IMR-90 (cell line): ENCODE measurements around the gene RXFP1. TPM values are rescaled to one million over a fixed set of nuclear protein-coding genes. Genes with fewer than 3 reads are reported as not detected.

ENCODE experiments used
- ATAC-seq: fragments of 200-7000 bp; cut with Tn5 transposase; 2 replicates; pipeline ENCODE4 v1.9.1; 2020; ENCODE audit warnings: low read depth, mild to moderate bottlenecking, moderate library complexity
- BruUV-seq: library from RNA; stranded (reverse); fragments of 400-500 nt; replicated peaks from 2 replicates; lab custom pipeline; 2021; lab: Mats Ljungman, UMichigan
- CTCF ChIA-PET: fragments of 300-600 bp; formaldehyde crosslinking; extraction: SDS; loops from one replicate; lab custom pipeline; 2021; ENCODE audit warnings: antibody characterized with exemption; lab: Yijun Ruan, JAX
- POLR2A ChIA-PET: fragments of 300-600 bp; sonication (Branson Sonifier 250); formaldehyde crosslinking; loops from one replicate; lab custom pipeline; 2022; ENCODE audit warnings: antibody characterized with exemption; ENCODE audit not compliant: unreplicated experiment; lab: Charles Lee
- DNase-seq: peaks from one replicate; pipeline ENCODE4 v3.0.0; 2013
- H2AFZ ChIP-seq: replicated peaks from 2 replicates; pipeline ENCODE3; 2013; ENCODE audit warnings: low read length, mild to moderate bottlenecking; ENCODE audit not compliant: poor library complexity
- H2AK5ac ChIP-seq: 2 replicates; pipeline ENCODE4 v1.6.1; 2013; ENCODE audit warnings: low read depth, low read length, inconsistent platforms
- H2AK9ac ChIP-seq: replicated peaks from 2 replicates; pipeline ENCODE3; 2013; ENCODE audit warnings: mild to moderate bottlenecking, low read depth, low read length, moderate library complexity; ENCODE audit not compliant: poor library complexity
- H2BK120ac ChIP-seq: 2 replicates; pipeline ENCODE4 v1.6.1; 2013; ENCODE audit warnings: low read depth, low read length, inconsistent platforms
- H2BK15ac ChIP-seq: 3 replicates; pipeline ENCODE4 v1.6.1; 2013; ENCODE audit warnings: low read depth, low read length, inconsistent platforms
- H2BK20ac ChIP-seq: 2 replicates; pipeline ENCODE4 v1.6.1; 2013; ENCODE audit warnings: low read depth, mild to moderate bottlenecking, inconsistent platforms, low read length, moderate library complexity
- H2BK5ac ChIP-seq: 2 replicates; pipeline ENCODE4 v1.6.1; 2013; ENCODE audit warnings: mild to moderate bottlenecking, low read depth, low read length, inconsistent platforms; ENCODE audit not compliant: poor library complexity, severe bottlenecking
- H3K14ac ChIP-seq: replicated peaks from 2 replicates; pipeline ENCODE4 v1.6.1; 2013; ENCODE audit warnings: low read depth, low read length, inconsistent platforms
- H3K18ac ChIP-seq: 2 replicates; pipeline ENCODE4 v1.6.1; 2013; ENCODE audit warnings: low read depth, low read length, control low read depth
- H3K23ac ChIP-seq: 2 replicates; pipeline ENCODE4 v1.6.1; 2013; ENCODE audit warnings: low read depth, low read length, inconsistent platforms
- H3K27ac ChIP-seq: 2 replicates; pipeline ENCODE4 v1.5.1; 2013; ENCODE audit warnings: mild to moderate bottlenecking, control low read depth, low read length; ENCODE audit not compliant: insufficient read depth
- H3K27me3 ChIP-seq: 2 replicates; pipeline ENCODE4 v1.6.1; 2013; ENCODE audit warnings: low read length; ENCODE audit not compliant: control insufficient read depth, insufficient read depth
- H3K36me3 ChIP-seq: 2 replicates; pipeline ENCODE4 v1.6.1; 2013; ENCODE audit warnings: low read length, mixed read lengths; ENCODE audit not compliant: control insufficient read depth, insufficient read depth
- H3K4ac ChIP-seq: 2 replicates; pipeline ENCODE4 v1.6.1; 2013; ENCODE audit warnings: low read depth, low read length, inconsistent platforms
- H3K4me1 ChIP-seq: 2 replicates; pipeline ENCODE4 v1.6.1; 2013; ENCODE audit warnings: low read length, mixed read lengths; ENCODE audit not compliant: control insufficient read depth, insufficient read depth
- H3K4me2 ChIP-seq: 2 replicates; pipeline ENCODE4 v1.6.1; 2013; ENCODE audit warnings: low read depth, mild to moderate bottlenecking, control low read depth, low read length, moderate library complexity
- H3K4me3 ChIP-seq: 2 replicates; pipeline ENCODE4 v1.5.1; 2013; ENCODE audit warnings: low read depth, mild to moderate bottlenecking, control low read depth, low read length, moderate library complexity; ENCODE audit not compliant: insufficient read depth
- H3K56ac ChIP-seq: 2 replicates; pipeline ENCODE4 v1.6.1; 2013; ENCODE audit warnings: low read length, inconsistent platforms; ENCODE audit not compliant: insufficient read depth; ENCODE audit errors: extremely low read depth
- H3K79me1 ChIP-seq, 2 experiments: 2 replicates each; pipeline ENCODE4 v1.6.1; 2013; ENCODE audit warnings: low read length in 2 of 2, inconsistent platforms in 1 of 2, low read depth in 1 of 2
- H3K9ac ChIP-seq: 2 replicates; pipeline ENCODE4 v1.6.1; 2013; ENCODE audit warnings: low read depth, low read length, control low read depth
- H3K9me1 ChIP-seq: 2 replicates; pipeline ENCODE4 v1.6.1; 2013; ENCODE audit warnings: low read length, inconsistent platforms; ENCODE audit not compliant: insufficient read depth
- H3K9me3 ChIP-seq: 2 replicates; pipeline ENCODE4 v1.6.1; 2013; ENCODE audit warnings: low read length; ENCODE audit not compliant: control insufficient read depth, insufficient read depth
- H4K20me1 ChIP-seq: 2 replicates; pipeline ENCODE4 v1.6.1; 2013; ENCODE audit warnings: low read length, inconsistent platforms; ENCODE audit not compliant: insufficient read depth
- H4K5ac ChIP-seq: 2 replicates; pipeline ENCODE4 v1.6.1; 2013; ENCODE audit warnings: mild to moderate bottlenecking, low read depth, low read length, control low read depth
- H4K8ac ChIP-seq, 2 experiments: 2 replicates each; pipeline ENCODE4 v1.6.1; 2013; ENCODE audit warnings: low read depth in 2 of 2, low read length in 2 of 2, control low read depth in 1 of 2, inconsistent platforms in 1 of 2
- H4K91ac ChIP-seq: 2 replicates; pipeline ENCODE4 v1.6.1; 2013; ENCODE audit warnings: low read depth, low read length, inconsistent platforms; ENCODE audit not compliant: insufficient read depth
- BHLHE40 ChIP-seq: fragments of 150-350 bp; IDR thresholded peaks from 2 replicates; pipeline ENCODE4 v1.6.1; 2016; ENCODE audit warnings: mild to moderate bottlenecking, low read depth, low read length
- CEBPB ChIP-seq: IDR thresholded peaks from 2 replicates; pipeline ENCODE4 v1.6.1; 2012; ENCODE audit warnings: low read depth, low read length, improper control_type of control experiment
- MAFK ChIP-seq: IDR thresholded peaks from 2 replicates; pipeline ENCODE4 v1.6.1; 2012; ENCODE audit warnings: low read depth, low read length, improper control_type of control experiment
- MXI1 ChIP-seq: IDR thresholded peaks from 2 replicates; pipeline ENCODE4 v1.6.1; 2012; ENCODE audit warnings: low read depth, mild to moderate bottlenecking, low read length, moderate library complexity, borderline replicate concordance
- NFE2L2 ChIP-seq: fragments of 150-350 bp; IDR thresholded peaks from 2 replicates; pipeline ENCODE4 v1.6.1; 2016; ENCODE audit warnings: low read depth, mild to moderate bottlenecking, low read length
- WGBS, 2 experiments: methylation state at CpG; one replicate each; pipeline versions ENCODE4 v1.1.5 to v1.1.7; 2013; ENCODE audit warnings: missing lambda C conversion rate in 2 of 2; ENCODE audit not compliant: insufficient read length in 1 of 2; ENCODE audit errors: extremely low coverage in 2 of 2; 5-methylcytosine and 5-hydroxymethylcytosine counted together
- dilution Hi-C: fragments of 300-500 bp; cut with HindIII; formaldehyde crosslinking; loops from one replicate; pipeline ENCODE4 v1.14.3; 2018; ENCODE audit warnings: low sequenced_read_pairs; ENCODE audit not compliant: unreplicated experiment
- in situ Hi-C: fragments of 300-500 bp; cut with MboI; formaldehyde crosslinking; loops from 3 replicates; pipeline ENCODE4 v1.14.3; 2019; ENCODE audit warnings: low sequenced_read_pairs, inconsistent platforms, mixed read lengths
- intact Hi-C: fragments of 100-400 bp; cut with micrococcal nuclease; formaldehyde crosslinking; loops from 2 replicates; pipeline ENCODE4 v1.10.0; 2022
- polyA plus RNA-seq, 3 experiments: library from polyadenylated mRNA; depleted of rRNA; stranded (reverse); fragments of >200 nt; gene quantifications; 2 replicates each; pipeline ENCODE4 v1.2.3, GENCODE V29; 2012; ENCODE audit warnings: low replicate concordance in 1 of 3
- total RNA-seq: library from RNA; depleted of rRNA; stranded (reverse); fragments of >200 nt; gene quantifications from 2 replicates; pipeline ENCODE4 v1.2.3, GENCODE V29; 2012
- TF ChIP-seq, protein P1 (sequence below): conservative IDR thresholded peaks from 2 replicates; pipeline ENCODE4 v1.5.1; 2012; ENCODE audit warnings: mild to moderate bottlenecking, low read depth, low read length, improper control_type of control experiment

Gene RXFP1
- total and polyA plus RNA-seq, 2 of the 4 experiments (the other 2 are of a cell fraction): not detected

DNA sequence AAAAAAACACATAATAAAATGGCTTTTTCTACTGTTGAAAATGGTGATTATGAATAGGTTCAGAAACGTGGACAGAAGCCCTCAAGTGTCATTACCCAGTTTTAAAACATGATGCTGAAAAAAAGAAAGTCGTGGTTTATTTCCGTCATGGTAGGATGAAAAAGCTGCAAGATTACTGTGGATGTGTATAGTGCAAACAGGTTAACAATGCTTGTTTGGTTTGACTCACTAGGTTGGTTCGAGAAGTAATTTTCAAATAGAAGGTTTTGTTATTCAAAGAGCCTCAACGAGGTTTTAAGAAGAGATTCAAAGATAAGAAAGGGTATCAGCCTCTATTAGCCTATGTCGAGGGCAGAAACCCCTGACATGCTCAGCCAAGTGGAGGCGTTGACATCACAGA is 2.5 kb upstream of the RXFP1 start:
- no peaks in the 10 kb centered on the region for H4K20me1 ChIP-seq
- ChIA-PET POLR2A (no interaction called here), CTCF (no interaction called here)
- H3K79me1 ChIP-seq: no peaks in the 10 kb centered on the region
- no peak overlapping the region for H3K9ac ChIP-seq
- no peak overlapping the region for H4K91ac ChIP-seq
- H2BK120ac ChIP-seq: no peak overlapping the region
- WGBS, 2 experiments: 57% methylated on average over 4 of the region's 7 CpGs; no CpG with 5 or more reads in 1 of the 2 experiments
- no peak overlapping the region for H3K14ac ChIP-seq
- H3K4me3 ChIP-seq: no peak overlapping the region
- intact Hi-C loops (no loop called here), in situ Hi-C loops (no loop called here), dilution Hi-C loops (no loop called here)
- no peaks in the 10 kb centered on the region for H3K36me3 ChIP-seq
- no peak overlapping the region for H3K4me2 ChIP-seq
- no peak overlapping the region for H3K4ac ChIP-seq
- H2AK5ac ChIP-seq: no peak overlapping the region
- H3K18ac ChIP-seq: no peak overlapping the region
- no peak overlapping the region for H2AK9ac ChIP-seq
- H4K5ac ChIP-seq: no peak overlapping the region
- no peaks in the 10 kb centered on the region; the same call in 1 of the 2 replicates for H3K27me3 ChIP-seq
- H3K23ac ChIP-seq: no peak overlapping the region
- ATAC-seq (no peak), DNase-seq (no peak)
- H3K56ac ChIP-seq: no peak overlapping the region
- no TSS peak for BruUV-seq
- H3K4me1 ChIP-seq: no peaks in the 10 kb centered on the region
- H3K9me3 ChIP-seq: no peaks in the 10 kb centered on the region
- no peak overlapping the region for H2BK20ac ChIP-seq
- H2BK5ac ChIP-seq: no peak overlapping the region
- no peak overlapping the region for H4K8ac ChIP-seq
- no peak overlapping the region for H2BK15ac ChIP-seq
- TF ChIP-seq MXI1: no peak
- TF ChIP-seq NFE2L2: no peak
- TF ChIP-seq BHLHE40: no peak
- TF ChIP-seq, protein P1, sequence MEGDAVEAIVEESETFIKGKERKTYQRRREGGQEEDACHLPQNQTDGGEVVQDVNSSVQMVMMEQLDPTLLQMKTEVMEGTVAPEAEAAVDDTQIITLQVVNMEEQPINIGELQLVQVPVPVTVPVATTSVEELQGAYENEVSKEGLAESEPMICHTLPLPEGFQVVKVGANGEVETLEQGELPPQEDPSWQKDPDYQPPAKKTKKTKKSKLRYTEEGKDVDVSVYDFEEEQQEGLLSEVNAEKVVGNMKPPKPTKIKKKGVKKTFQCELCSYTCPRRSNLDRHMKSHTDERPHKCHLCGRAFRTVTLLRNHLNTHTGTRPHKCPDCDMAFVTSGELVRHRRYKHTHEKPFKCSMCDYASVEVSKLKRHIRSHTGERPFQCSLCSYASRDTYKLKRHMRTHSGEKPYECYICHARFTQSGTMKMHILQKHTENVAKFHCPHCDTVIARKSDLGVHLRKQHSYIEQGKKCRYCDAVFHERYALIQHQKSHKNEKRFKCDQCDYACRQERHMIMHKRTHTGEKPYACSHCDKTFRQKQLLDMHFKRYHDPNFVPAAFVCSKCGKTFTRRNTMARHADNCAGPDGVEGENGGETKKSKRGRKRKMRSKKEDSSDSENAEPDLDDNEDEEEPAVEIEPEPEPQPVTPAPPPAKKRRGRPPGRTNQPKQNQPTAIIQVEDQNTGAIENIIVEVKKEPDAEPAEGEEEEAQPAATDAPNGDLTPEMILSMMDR: no peak
- no peak for TF ChIP-seq CEBPB
- TF ChIP-seq MAFK: no peak
- H3K27ac ChIP-seq: no peak overlapping the region
- H2AFZ ChIP-seq: no peak overlapping the region
- no peaks in the 10 kb centered on the region for H3K9me1 ChIP-seq
